ENCODE results near the gene NUP93.

Gene NUP93

DNA sequence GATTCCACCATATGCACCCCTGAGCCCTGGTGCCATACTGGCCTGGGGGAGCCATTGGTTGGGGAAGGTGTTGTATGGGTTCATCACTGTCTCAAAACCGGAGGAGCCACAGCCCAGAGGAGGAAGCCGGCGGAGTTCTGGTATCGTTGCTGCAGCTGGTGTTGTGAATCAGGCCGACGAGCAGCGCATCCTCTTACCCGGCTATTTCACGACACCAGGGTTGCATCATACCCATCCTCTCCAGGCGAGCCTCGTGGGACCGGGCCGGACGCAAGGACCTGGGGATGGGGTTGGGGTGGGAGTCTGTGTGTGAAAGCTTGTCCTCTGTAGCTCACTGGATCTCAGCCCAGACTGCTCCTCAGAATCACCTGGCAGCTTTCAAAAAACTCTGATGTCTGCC, 128.4 kb downstream of the NUP93 start:
- WGBS, 2 experiments (ENCODE audit: insufficient coverage in 2 of 2) = 83 to 96% methylated on average over 9 of the region's 14 CpGs
- H3K36me3 ChIP-seq (ENCODE audit: control insufficient read depth, insufficient read depth, low read length) = no peaks in the 10 kb centered on the region
- H3K4me3 ChIP-seq (ENCODE audit: extremely low read depth, insufficient read depth, low read length, poor library complexity, severe bottlenecking) = no peak overlapping the region
- H3K9me3 ChIP-seq (ENCODE audit: control insufficient read depth, low read length) = no peaks in the 10 kb centered on the region
- H3K4me1 ChIP-seq (ENCODE audit: control insufficient read depth, insufficient read depth, low read length, poor library complexity, severe bottlenecking) = peaks cover 17% of the 10 kb centered on the region
- no peak overlapping the region for H3K27ac ChIP-seq (ENCODE audit: low read depth, low read length, severe bottlenecking)

DNA sequence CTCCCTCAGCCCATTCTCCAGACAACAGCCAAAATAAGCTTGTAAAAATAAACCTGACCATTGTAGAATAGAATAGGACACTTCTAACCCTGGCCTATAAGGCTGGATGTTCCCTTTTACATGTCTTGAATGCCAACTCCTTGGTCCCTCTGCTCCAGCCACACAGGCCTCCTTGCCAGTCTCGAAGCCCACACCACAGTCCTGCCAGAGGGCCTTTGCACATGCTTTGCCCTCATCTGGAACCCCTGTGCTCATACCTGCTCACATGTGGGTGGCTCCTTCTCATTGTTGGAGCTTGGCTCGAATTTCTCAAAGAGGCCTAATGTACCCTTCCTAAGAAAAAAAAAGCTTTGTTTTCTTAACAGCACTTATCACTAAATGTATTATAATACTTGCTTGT, 129.7 kb downstream of the NUP93 start:
- WGBS, 2 experiments (ENCODE audit: insufficient coverage in 2 of 2) = 83 to 92% methylated on average over 1 to 2 of the region's 2 CpGs
- Histone ChIP-seq H3K4me1 (ENCODE audit: control insufficient read depth, insufficient read depth, low read length, poor library complexity, severe bottlenecking) (peaks cover 17% of the 10 kb centered on the region), H3K9me3 (ENCODE audit: control insufficient read depth, low read length) (no peaks in the 10 kb centered on the region), H3K36me3 (ENCODE audit: control insufficient read depth, insufficient read depth, low read length) (no peaks in the 10 kb centered on the region), H3K27ac (ENCODE audit: low read depth, low read length, severe bottlenecking) (no peak overlapping the region), H3K4me3 (ENCODE audit: extremely low read depth, insufficient read depth, low read length, poor library complexity, severe bottlenecking) (no peak overlapping the region)

DNA sequence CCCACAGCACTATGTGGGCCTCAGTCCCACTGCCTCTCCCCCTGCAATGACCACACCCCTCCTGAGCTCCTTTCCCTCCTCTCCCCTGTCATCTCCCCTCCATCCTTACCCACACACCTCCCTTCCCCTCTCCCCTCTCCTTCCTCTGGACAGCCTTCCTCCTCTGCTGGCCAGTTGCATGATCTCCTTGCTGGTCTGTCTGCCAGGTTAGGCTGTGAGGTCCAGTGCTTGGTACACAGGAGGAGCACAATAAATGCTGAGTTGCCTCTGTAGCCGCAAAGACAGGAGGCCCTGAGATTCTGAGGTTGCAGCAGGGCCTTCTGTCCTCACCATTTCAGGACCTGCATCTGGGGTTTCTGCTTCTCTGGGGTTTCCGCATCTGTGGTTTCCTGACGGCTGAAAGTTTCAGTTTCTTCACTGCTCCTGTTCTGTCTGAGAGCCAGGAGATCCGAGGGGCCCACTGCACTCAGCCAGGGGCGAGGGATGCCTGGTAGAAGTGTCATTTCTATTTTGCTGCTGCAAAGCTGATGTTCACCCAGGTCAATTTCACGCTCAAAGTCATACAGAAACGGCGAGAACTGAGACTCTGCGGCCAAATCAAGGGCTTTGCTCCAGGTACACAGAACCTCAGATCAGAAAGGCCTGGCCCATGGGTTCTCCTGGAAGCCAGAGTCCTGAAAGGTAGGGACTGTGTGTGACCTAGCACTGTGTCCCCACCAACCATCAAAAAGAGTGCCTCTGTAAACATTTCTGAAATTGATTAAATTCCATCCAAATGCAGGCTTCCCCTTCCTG, 130.5 kb downstream of the NUP93 start:
- H3K4me3 ChIP-seq (ENCODE audit: extremely low read depth, insufficient read depth, low read length, poor library complexity, severe bottlenecking) = no peak overlapping the region
- H3K4me1 ChIP-seq (ENCODE audit: control insufficient read depth, insufficient read depth, low read length, poor library complexity, severe bottlenecking) = peaks cover 17% of the 10 kb centered on the region
- 93 to 96% methylated on average over 9 of the region's 9 CpGs for WGBS, 2 experiments (ENCODE audit: insufficient coverage in 2 of 2)
- H3K27ac ChIP-seq (ENCODE audit: low read depth, low read length, severe bottlenecking) = peak overlapping the region; percentile 29
- H3K36me3 ChIP-seq (ENCODE audit: control insufficient read depth, insufficient read depth, low read length) = no peaks in the 10 kb centered on the region
- H3K9me3 ChIP-seq (ENCODE audit: control insufficient read depth, low read length) = no peaks in the 10 kb centered on the region

DNA sequence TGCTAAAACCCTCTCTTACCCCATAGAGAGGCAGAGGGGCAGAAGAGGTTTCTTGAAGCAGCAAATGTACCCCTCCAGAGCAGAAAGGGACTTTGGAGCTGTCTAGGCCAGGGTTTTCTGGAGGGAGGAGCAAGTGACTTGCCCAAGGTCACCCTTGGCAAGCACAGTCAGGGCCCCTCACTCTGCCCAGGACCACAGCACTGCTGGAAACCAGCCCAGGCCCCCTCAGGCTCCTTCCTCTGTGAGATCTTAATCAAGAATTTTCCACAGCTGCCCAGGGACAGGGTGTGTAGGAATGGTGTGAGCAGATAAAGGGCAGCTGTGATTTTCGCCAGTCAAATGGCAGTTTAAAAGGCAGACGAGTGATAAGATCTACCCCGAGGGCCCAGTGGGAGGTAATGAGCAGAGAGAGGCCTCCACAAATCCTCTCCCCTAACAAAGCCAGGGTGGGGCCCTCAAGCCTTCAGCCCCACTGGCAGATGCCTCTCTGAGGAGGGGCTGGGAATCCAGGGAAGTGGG, 131.2 kb downstream of the NUP93 start:
- 12 to 25% methylated on average over 2 to 3 of the region's 3 CpGs for WGBS, 2 experiments (ENCODE audit: insufficient coverage in 2 of 2)
- Histone ChIP-seq H3K27ac (ENCODE audit: low read depth, low read length, severe bottlenecking) (peak overlapping the region; percentile 53), H3K9me3 (ENCODE audit: control insufficient read depth, low read length) (no peaks in the 10 kb centered on the region), H3K4me3 (ENCODE audit: extremely low read depth, insufficient read depth, low read length, poor library complexity, severe bottlenecking) (no peak overlapping the region), H3K4me1 (ENCODE audit: control insufficient read depth, insufficient read depth, low read length, poor library complexity, severe bottlenecking) (peaks cover 17% of the 10 kb centered on the region), H3K36me3 (ENCODE audit: control insufficient read depth, insufficient read depth, low read length) (no peaks in the 10 kb centered on the region)

DNA sequence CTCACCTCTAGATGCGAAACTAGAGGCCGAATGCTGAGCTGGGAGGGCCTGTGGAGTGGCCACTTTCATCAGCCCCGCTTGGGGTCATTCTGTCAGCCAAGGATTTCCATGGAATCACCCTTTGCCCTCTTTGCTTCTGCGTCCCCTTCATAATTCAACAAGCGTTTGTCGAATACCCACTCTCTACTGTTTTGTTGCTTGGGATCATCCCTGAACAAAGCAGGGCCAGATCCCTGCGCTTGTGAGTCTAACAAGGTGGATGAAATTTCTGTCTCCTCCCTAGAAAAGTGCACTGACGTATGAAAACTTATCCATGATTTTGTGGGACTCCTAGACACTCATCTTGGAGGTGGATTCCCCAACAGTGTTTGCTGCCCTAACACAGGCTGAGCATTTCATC, 131.8 kb downstream of the NUP93 start:
- Histone ChIP-seq H3K4me1 (ENCODE audit: control insufficient read depth, insufficient read depth, low read length, poor library complexity, severe bottlenecking) (peaks cover 17% of the 10 kb centered on the region), H3K36me3 (ENCODE audit: control insufficient read depth, insufficient read depth, low read length) (no peaks in the 10 kb centered on the region), H3K9me3 (ENCODE audit: control insufficient read depth, low read length) (no peaks in the 10 kb centered on the region), H3K27ac (ENCODE audit: low read depth, low read length, severe bottlenecking) (peak overlapping the region; percentile 23), H3K4me3 (ENCODE audit: extremely low read depth, insufficient read depth, low read length, poor library complexity, severe bottlenecking) (no peak overlapping the region)
- WGBS, 2 experiments (ENCODE audit: insufficient coverage in 2 of 2) = 89% methylated on average over 5 to 8 of the region's 8 CpGs

DNA sequence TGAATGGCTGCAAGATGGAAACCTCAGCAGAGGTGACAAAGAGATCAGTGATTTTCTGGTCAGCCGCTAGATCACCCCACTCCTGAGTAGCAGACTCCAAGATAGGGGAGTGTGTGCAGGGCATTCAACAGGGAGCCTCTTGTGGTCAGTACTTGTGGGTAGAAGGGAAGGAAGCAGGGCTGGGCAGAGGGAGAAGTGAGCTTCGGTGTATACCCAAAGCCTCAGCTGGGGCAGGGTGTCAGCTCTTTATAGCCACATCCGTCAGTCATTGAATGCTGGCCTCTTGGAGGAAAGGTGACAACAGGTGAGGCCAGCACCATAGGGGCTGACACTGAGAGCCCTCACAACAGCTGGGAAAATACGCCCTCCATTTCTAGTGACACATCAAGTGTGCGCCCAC, 132.8 kb downstream of the NUP93 start:
- Histone ChIP-seq H3K9me3 (ENCODE audit: control insufficient read depth, low read length) (no peaks in the 10 kb centered on the region), H3K4me3 (ENCODE audit: extremely low read depth, insufficient read depth, low read length, poor library complexity, severe bottlenecking) (no peak overlapping the region), H3K36me3 (ENCODE audit: control insufficient read depth, insufficient read depth, low read length) (no peaks in the 10 kb centered on the region), H3K4me1 (ENCODE audit: control insufficient read depth, insufficient read depth, low read length, poor library complexity, severe bottlenecking) (peaks cover 17% of the 10 kb centered on the region), H3K27ac (ENCODE audit: low read depth, low read length, severe bottlenecking) (no peak overlapping the region)
- WGBS, 2 experiments (ENCODE audit: insufficient coverage in 2 of 2) = 93 to 95% methylated on average over 4 to 5 of the region's 5 CpGs

DNA sequence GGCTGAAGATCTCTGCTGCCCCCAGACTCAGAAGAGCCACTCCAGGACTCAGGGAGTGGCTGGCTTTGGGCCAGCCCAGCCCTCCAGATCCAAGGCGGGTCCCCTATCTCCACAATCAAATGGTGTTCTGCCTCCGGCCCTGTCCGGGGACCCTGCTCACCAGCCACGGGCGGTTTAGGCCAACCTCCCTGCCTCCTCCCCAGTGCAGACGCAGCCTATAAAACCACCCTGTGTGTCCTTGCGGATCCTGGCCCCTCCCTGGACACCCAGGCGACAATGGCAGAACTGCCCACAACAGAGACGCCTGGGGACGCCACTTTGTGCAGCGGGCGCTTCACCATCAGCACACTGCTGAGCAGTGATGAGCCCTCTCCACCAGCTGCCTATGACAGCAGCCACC, 135.0 kb downstream of the NUP93 start, which contains the start of gene SLC12A3:
Gene SLC12A3 (plus strand): TSS at position 248 of the 400 bp plus-strand sequence. CDS start 29 bp downstream, at position 277.
- H3K9me3 ChIP-seq (ENCODE audit: control insufficient read depth, low read length) = no peaks in the 10 kb centered on the region
- 87 to 95% methylated on average over 10 to 12 of the region's 12 CpGs for WGBS, 2 experiments (ENCODE audit: insufficient coverage in 2 of 2)
- peaks cover 17% of the 10 kb centered on the region for H3K4me1 ChIP-seq (ENCODE audit: control insufficient read depth, insufficient read depth, low read length, poor library complexity, severe bottlenecking)
- no peaks in the 10 kb centered on the region for H3K36me3 ChIP-seq (ENCODE audit: control insufficient read depth, insufficient read depth, low read length)
- no peak within 1 kb of the TSS for H3K27ac ChIP-seq (ENCODE audit: low read depth, low read length, severe bottlenecking)
- no peak within 1 kb of the TSS for H3K4me3 ChIP-seq (ENCODE audit: extremely low read depth, insufficient read depth, low read length, poor library complexity, severe bottlenecking)

DNA sequence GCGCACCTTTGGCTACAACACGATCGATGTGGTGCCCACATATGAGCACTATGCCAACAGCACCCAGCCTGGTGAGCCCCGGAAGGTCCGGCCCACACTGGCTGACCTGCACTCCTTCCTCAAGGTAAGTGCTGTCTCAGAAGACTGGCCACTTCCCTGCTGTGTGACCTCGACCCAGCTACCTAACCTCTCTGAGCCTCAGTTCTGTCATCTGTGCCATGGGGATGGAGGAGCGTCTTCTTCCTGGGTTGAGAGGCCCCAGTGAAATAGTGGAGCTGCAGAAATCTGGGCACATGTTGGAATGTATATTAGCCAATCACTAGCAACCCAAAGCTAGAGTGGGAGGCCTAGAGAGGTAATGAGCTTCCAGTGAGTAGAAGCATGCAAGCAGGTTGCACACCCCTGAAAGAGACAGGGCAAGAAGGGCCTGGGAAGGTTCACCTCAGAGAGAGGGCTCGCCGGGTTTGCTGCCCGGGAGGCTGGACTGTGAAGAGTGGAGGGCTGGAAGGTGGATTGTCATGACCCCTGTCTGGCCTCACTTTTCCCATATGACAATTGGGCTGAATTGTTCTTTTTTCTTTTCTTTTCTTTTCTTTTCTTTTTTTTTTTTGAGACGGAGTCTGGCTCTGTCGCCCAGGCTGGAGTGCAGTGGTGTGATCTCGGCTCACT, 135.6 kb downstream of the NUP93 start:
- H3K4me3 ChIP-seq (ENCODE audit: extremely low read depth, insufficient read depth, low read length, poor library complexity, severe bottlenecking) = no peak overlapping the region
- H3K27ac ChIP-seq (ENCODE audit: low read depth, low read length, severe bottlenecking) = no peak overlapping the region
- WGBS, 2 experiments (ENCODE audit: insufficient coverage in 2 of 2) = 94 to 97% methylated on average over 6 to 9 of the region's 13 CpGs
- H3K36me3 ChIP-seq (ENCODE audit: control insufficient read depth, insufficient read depth, low read length) = no peaks in the 10 kb centered on the region
- H3K9me3 ChIP-seq (ENCODE audit: control insufficient read depth, low read length) = no peaks in the 10 kb centered on the region
- H3K4me1 ChIP-seq (ENCODE audit: control insufficient read depth, insufficient read depth, low read length, poor library complexity, severe bottlenecking) = peaks cover 12% of the 10 kb centered on the region

DNA sequence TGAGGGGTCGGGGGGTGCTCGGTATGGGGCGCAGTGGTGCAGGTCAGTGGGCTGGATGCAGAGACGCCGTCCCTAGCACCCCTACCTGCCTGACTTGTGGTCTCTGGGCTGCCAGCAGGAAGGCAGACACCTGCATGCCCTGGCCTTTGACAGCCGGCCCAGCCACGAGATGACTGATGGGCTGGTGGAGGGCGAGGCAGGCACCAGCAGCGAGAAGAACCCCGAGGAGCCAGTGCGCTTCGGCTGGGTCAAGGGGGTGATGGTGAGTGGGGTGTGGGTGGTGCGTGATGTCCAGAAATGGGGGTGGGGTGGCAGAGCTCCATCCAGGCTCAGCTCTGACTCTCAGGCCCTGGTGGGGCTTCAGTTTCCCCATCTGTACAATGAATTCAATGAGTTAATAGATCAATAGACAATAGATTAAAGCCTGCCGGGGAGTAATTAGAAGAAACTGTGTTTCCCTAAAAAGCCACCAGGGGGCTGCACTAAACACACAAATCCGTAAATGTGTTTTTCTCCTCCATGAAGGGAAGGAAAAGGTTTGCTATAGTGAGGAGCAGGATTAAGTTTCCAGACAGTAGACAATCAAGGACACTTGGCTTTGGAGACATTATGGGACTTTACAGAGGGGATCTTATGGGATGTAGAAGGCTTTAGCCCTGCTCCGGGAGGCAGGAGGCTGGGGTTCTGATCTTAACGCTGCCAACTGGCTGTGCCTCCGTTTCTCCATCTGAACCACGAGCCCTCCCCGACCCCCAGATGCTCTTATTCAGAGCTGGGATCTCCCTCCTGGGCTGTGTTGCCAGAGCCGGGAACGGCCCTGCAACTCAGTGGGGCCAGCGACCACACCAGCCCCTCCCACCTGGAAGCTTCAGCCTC, 137.3 kb downstream of the NUP93 start:
- Histone ChIP-seq H3K36me3 (ENCODE audit: control insufficient read depth, insufficient read depth, low read length) (no peaks in the 10 kb centered on the region), H3K4me3 (ENCODE audit: extremely low read depth, insufficient read depth, low read length, poor library complexity, severe bottlenecking) (no peak overlapping the region), H3K27ac (ENCODE audit: low read depth, low read length, severe bottlenecking) (no peak overlapping the region), H3K4me1 (ENCODE audit: control insufficient read depth, insufficient read depth, low read length, poor library complexity, severe bottlenecking) (peaks cover under 1% of the 10 kb centered on the region), H3K9me3 (ENCODE audit: control insufficient read depth, low read length) (no peaks in the 10 kb centered on the region)
- 77 to 84% methylated on average over 13 to 21 of the region's 23 CpGs for WGBS, 2 experiments (ENCODE audit: insufficient coverage in 2 of 2)

DNA sequence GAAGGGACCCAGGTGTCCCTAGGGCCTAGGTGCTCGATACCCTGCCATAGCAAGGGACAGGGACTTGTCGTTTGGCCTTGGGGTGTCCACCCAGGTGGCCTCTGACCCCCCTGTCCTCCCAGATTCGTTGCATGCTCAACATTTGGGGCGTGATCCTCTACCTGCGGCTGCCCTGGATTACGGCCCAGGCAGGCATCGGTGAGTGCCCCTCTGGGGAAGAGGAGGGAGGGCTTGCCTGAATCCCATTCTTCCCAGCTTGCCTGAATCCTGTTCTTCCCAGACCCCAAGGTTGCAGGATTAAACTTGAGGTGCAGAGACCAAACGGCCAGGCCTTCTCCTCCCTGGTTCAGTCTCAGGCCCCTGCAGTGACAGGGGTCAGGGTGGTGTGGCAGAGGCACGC, 138.2 kb downstream of the NUP93 start:
- H3K27ac ChIP-seq (ENCODE audit: low read depth, low read length, severe bottlenecking) = no peak overlapping the region
- no peaks in the 10 kb centered on the region for H3K36me3 ChIP-seq (ENCODE audit: control insufficient read depth, insufficient read depth, low read length)
- WGBS, 2 experiments (ENCODE audit: insufficient coverage in 2 of 2) = 83 to 89% methylated on average over 4 to 8 of the region's 9 CpGs
- no peak overlapping the region for H3K4me3 ChIP-seq (ENCODE audit: extremely low read depth, insufficient read depth, low read length, poor library complexity, severe bottlenecking)
- no peaks in the 10 kb centered on the region for H3K4me1 ChIP-seq (ENCODE audit: control insufficient read depth, insufficient read depth, low read length, poor library complexity, severe bottlenecking)
- H3K9me3 ChIP-seq (ENCODE audit: control insufficient read depth, low read length) = no peaks in the 10 kb centered on the region

All from mesodermal cell (in vitro differentiated cells).